Transverse colon (tissue), 4 donors: ENCODE results near the gene SRRM5. TPM values are rescaled to one million over a fixed set of nuclear protein-coding genes. Genes with fewer than 3 reads are reported as not detected.
"Not testable (repeated sequence)": the region's sequence is repeated elsewhere in the genome, so short reads cannot be mapped to it uniquely, and the experiment has no call there.

Experiments used
- DNase-seq: peaks from one replicate; pipeline ENCODE4 v3.0.0-alpha.2; 2019
- H3K27ac ChIP-seq, 4 donors: fragments of 200-600 bp; sonication (generic); 2 replicates each; pipeline ENCODE4 v1.5.1; 2016 to 2018; ENCODE audit warnings: inconsistent platforms in 4 of 4
- H3K27me3 ChIP-seq: fragments of 200-600 bp; sonication (generic); 2 replicates; pipeline ENCODE4 v1.5.1; 2017; ENCODE audit warnings: inconsistent platforms
- H3K36me3 ChIP-seq, 4 donors: fragments of 200-600 bp; sonication (generic); 2 replicates each; pipeline ENCODE4 v1.5.1; 2017 to 2019; ENCODE audit warnings: inconsistent platforms in 4 of 4
- H3K4me1 ChIP-seq, 4 donors: fragments of 200-600 bp; sonication (generic); 2 replicates each; pipeline ENCODE4 v1.5.1; 2017 to 2020; ENCODE audit warnings: inconsistent platforms in 4 of 4
- H3K4me3 ChIP-seq, 4 donors: fragments of 200-600 bp; sonication (generic); 1 replicate in 1 of 4; 2 replicates in 3 of 4; pipeline versions ENCODE4 v1.5.1 to v1.6.1; 2017 to 2019; ENCODE audit warnings: inconsistent platforms in 4 of 4
- H3K9me3 ChIP-seq, 2 donors: fragments of 200-600 bp; sonication (generic); 2 replicates each; pipeline ENCODE4 v1.5.1; 2017 to 2019; ENCODE audit warnings: inconsistent platforms in 2 of 2
- EP300 ChIP-seq: sonication (generic); formaldehyde crosslinking; IDR thresholded peaks from one replicate; pipeline ENCODE4 v1.6.1; 2017; ENCODE audit warnings: antibody characterized with exemption, low read depth
- POLR2A ChIP-seq: fragments of 450-650 bp; IDR thresholded peaks from one replicate; pipeline ENCODE4 v1.6.1; 2016; ENCODE audit warnings: antibody characterized with exemption, mild to moderate bottlenecking, moderate library complexity
- POLR2AphosphoS5 ChIP-seq, 3 donors: sonication (generic); formaldehyde crosslinking; IDR thresholded peaks; one replicate each; pipeline ENCODE4 v1.6.1; 2016; ENCODE audit warnings: antibody characterized with exemption in 3 of 3
- WGBS, 2 donors: methylation state at CpG; one replicate each; pipeline ENCODE4 v1.1.5; 2018; ENCODE audit warnings: low coverage in 1 of 2; 5-methylcytosine and 5-hydroxymethylcytosine counted together
- in situ Hi-C, 4 donors: fragments of 200-750 bp; cut with MboI; loops; one replicate each; pipeline versions ENCODE4 v1.15.0 to v1.15.1; 2017; ENCODE audit warnings: low sequenced_read_pairs in 3 of 4, low pct_ligation_motif_present in 1 of 4, low pct_unique_long_range_greater_than_20kb in 1 of 4
- intact Hi-C: fragments of 100-400 bp; cut with DNase I; formaldehyde crosslinking; loops from one replicate; pipeline ENCODE4 v1.15.1; 2023; ENCODE audit warnings: low total_unique reads
- total RNA-seq, 4 donors: library from RNA; depleted of rRNA; stranded (reverse); fragments of >200 nt; gene quantifications; one replicate each; pipeline ENCODE4 v1.1.0, GENCODE V29; 2016
- TF ChIP-seq, protein P1 (sequence below), 5 experiments: fragments of 200-600 bp in 3 of 5; fragments of 450-650 bp in 2 of 5; sonication (generic) in 3 of 5; IDR thresholded peaks; 1 replicate in 2 of 5; 2 replicates in 3 of 5; pipeline ENCODE4 v1.5.1; 2016 to 2017; ENCODE audit warnings: antibody characterized with exemption in 5 of 5, inconsistent platforms in 3 of 5, mild to moderate bottlenecking in 2 of 5, moderate library complexity in 1 of 5

SRRM5 gene
- total RNA-seq, 4 donors from 2014 or later: 0.14 to 2.2 (median 0.64) TPM; not detected in 1

DNA sequence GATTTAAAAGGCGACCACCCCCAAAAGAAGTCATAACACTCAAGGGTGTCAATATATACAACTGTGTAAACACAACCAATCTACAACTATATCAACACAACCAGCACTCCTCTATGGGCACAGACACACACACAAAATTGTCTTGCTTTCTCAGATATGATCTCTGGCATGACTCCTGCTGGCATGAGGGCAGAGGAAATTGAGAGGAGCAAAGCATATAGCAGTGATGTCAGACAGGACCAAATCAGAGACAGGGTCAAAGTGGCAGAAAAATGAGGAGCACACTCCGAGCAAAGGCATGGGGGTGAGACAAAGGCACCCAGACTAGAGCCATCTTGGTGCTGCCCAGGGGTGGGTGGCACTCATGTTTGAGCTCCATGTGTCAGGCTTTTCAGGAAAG, 25.5 kb upstream of the SRRM5 start:
- in situ Hi-C loops: no loop called here
- no peak overlapping the region for H3K27ac ChIP-seq
- no peaks in the 10 kb centered on the region for H3K36me3 ChIP-seq
- H3K4me3 ChIP-seq: no peak overlapping the region
- intact Hi-C loops: no loop called here
- WGBS, 2 donors: 64 to 67% methylated on average over 2 of the region's 2 CpGs
- no peaks in the 10 kb centered on the region for H3K9me3 ChIP-seq
- peaks cover 0 to under 1% (median 0%) of the 10 kb centered on the region in 4 donors for H3K4me1 ChIP-seq
- no peak for TF ChIP-seq EP300
- TF ChIP-seq, protein P1, sequence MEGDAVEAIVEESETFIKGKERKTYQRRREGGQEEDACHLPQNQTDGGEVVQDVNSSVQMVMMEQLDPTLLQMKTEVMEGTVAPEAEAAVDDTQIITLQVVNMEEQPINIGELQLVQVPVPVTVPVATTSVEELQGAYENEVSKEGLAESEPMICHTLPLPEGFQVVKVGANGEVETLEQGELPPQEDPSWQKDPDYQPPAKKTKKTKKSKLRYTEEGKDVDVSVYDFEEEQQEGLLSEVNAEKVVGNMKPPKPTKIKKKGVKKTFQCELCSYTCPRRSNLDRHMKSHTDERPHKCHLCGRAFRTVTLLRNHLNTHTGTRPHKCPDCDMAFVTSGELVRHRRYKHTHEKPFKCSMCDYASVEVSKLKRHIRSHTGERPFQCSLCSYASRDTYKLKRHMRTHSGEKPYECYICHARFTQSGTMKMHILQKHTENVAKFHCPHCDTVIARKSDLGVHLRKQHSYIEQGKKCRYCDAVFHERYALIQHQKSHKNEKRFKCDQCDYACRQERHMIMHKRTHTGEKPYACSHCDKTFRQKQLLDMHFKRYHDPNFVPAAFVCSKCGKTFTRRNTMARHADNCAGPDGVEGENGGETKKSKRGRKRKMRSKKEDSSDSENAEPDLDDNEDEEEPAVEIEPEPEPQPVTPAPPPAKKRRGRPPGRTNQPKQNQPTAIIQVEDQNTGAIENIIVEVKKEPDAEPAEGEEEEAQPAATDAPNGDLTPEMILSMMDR (IDR thresholded peaks at IDR 0.05): no peak
- no peak for TF ChIP-seq POLR2A
- TF ChIP-seq POLR2AphosphoS5 (IDR thresholded peaks at IDR 0.05): no peak
- DNase-seq: no peak
- no peaks in the 10 kb centered on the region for H3K27me3 ChIP-seq

DNA sequence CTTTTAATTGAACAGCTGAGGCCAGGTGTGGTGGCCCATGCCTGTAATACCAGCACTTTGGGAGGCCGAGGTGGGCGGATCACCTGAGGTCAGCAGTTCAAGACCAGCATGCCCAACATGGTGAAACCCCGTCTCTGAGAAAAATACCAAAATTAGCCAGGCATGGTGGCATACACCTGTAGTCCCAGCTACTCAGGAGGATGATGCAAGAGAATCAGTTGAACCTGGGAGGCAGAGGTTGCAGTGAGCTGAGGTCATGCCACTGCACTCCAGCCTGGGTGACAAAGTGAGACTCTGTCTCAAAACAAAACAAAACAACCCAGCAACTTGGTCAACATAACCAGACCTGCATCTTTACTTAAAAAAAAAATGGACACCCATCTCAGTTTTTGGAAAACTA, 24.9 kb upstream of the SRRM5 start:
- DNase-seq, H3K4me1 ChIP-seq, H3K9me3 ChIP-seq, intact Hi-C loops, H3K27me3 ChIP-seq, H3K36me3 ChIP-seq, H3K4me3 ChIP-seq, H3K27ac ChIP-seq, in situ Hi-C loops: not testable (repeated sequence)
- WGBS, 2 donors: 93 to 96% methylated on average over 3 of the region's 3 CpGs

DNA sequence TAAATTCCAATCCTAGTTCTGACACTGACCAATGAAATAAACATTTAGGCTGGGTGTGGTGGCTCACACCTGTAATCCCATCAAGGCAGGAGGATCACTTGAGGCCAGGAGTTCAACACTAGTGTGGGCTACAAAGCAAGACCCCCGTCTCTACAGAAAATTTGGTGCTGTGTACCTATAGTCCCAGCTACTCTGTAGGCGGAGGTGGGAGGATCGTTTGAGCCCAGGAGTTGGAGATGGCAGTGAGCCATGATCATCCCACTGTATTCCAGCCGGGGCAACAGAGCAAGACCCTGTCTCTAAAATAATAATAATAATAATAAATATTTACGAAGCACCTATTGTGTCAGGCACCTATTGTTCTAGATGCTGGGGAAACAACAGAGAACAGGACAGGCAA, 22.6 kb upstream of the SRRM5 start:
- H3K9me3 ChIP-seq: no peaks in the 10 kb centered on the region
- in situ Hi-C loops: no loop called here
- intact Hi-C loops: no loop called here
- no peak overlapping the region for H3K4me3 ChIP-seq
- H3K27ac ChIP-seq: no peak overlapping the region
- 87 to 100% methylated on average over 2 to 5 of the region's 5 CpGs for WGBS, 2 donors
- no peak for DNase-seq
- peaks cover 5 to 12% (median 7%) of the 10 kb centered on the region in 4 donors for H3K4me1 ChIP-seq
- no peak for TF ChIP-seq POLR2AphosphoS5 (IDR thresholded peaks at IDR 0.05)
- TF ChIP-seq EP300: no peak
- TF ChIP-seq, protein P1 (IDR thresholded peaks at IDR 0.05): no peak
- no peak for TF ChIP-seq POLR2A
- H3K36me3 ChIP-seq: peaks cover 0 to 14% (median 6%) of the 10 kb centered on the region in 4 donors
- H3K27me3 ChIP-seq: no peaks in the 10 kb centered on the region

DNA sequence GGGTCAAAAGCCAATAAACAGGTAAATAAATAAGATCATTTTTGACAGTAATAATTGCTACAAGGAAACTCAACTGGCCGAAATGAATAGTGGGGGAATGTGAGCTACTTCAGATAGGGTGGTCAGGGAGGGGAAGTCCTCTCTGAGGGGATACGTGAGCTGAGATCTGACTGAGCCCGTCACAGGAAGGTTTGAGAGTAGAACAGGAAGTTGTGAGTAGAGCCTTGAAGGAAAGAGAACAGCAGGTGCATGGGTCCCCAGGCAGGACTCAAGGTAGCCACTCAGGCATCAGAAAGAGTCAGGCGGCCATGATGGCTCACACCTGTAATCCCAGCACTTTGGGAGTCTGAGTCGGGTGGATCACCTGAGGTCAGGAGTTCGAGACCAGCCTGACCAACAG, 22.2 kb upstream of the SRRM5 start:
- peaks cover 0 to 14% (median 6%) of the 10 kb centered on the region in 4 donors for H3K36me3 ChIP-seq

More for the DNA sequence above, 22.2 kb upstream of the SRRM5 start:
- H3K27me3 ChIP-seq: no peaks in the 10 kb centered on the region
- in situ Hi-C loops (no loop called here), intact Hi-C loops (loop anchor here (10.0 kb wide), 1 partner anchor 55 kb away; the partner anchor contains the start of gene ZNF575)
- no peak overlapping the region for H3K4me3 ChIP-seq
- WGBS, 2 donors: 49 to 70% methylated on average over 3 to 6 of the region's 6 CpGs
- no peak for DNase-seq
- no peaks in the 10 kb centered on the region for H3K9me3 ChIP-seq
- no peak for TF ChIP-seq EP300
- TF ChIP-seq POLR2AphosphoS5 (IDR thresholded peaks at IDR 0.05): no peak
- TF ChIP-seq, protein P1 (IDR thresholded peaks at IDR 0.05): no peak
- no peak for TF ChIP-seq POLR2A
- H3K4me1 ChIP-seq: peaks cover 9 to 17% (median 11%) of the 10 kb centered on the region in 4 donors
- H3K27ac ChIP-seq: no peak overlapping the region
